ENCODE data around the gene PLSCR3. TPM values are rescaled to one million over a fixed set of nuclear protein-coding genes. Genes with fewer than 3 reads are reported as not detected.

Gene PLSCR3
- total RNA-seq, 1 experiment from 2014 or later: 21.9 TPM

- Mint-ChIP-seq H3K36me3 (ENCODE audit: insufficient read depth, unreplicated experiment) (peaks cover 31% of the 10 kb centered on the region), H3K9me3 (ENCODE audit: low read depth, unreplicated experiment) (no peaks in the 10 kb centered on the region), H3K27me3 (ENCODE audit: unreplicated experiment) (no peaks in the 10 kb centered on the region), H3K4me3 (ENCODE audit: low read depth, unreplicated experiment) (no peak overlapping the region), H3K27ac (ENCODE audit: unreplicated experiment) (no peak overlapping the region), H3K4me1 (ENCODE audit: low read depth, unreplicated experiment) (peaks cover 8% of the 10 kb centered on the region)
- BruUV-seq (replicated peaks): no TSS peak
- no peak for TF ChIP-seq CTCF (IDR thresholded peaks at IDR 0.05; ENCODE audit: unreplicated experiment)
- intact Hi-C loops (cut with micrococcal nuclease; ENCODE audit: unreplicated experiment): no loop called here
- DNase-seq: no peak
- CTCF ChIA-PET: no interaction called here
These were observed 3.0 kb downstream of the PLSCR3 start for GRCh38 chr17:7391307-7391706.

- Mint-ChIP-seq H3K36me3 (ENCODE audit: insufficient read depth, unreplicated experiment) (peaks cover 37% of the 10 kb centered on the region), H3K27ac (ENCODE audit: unreplicated experiment) (no peak overlapping the region), H3K4me3 (ENCODE audit: low read depth, unreplicated experiment) (no peak overlapping the region), H3K9me3 (ENCODE audit: low read depth, unreplicated experiment) (no peaks in the 10 kb centered on the region), H3K4me1 (ENCODE audit: low read depth, unreplicated experiment) (peaks cover 7% of the 10 kb centered on the region), H3K27me3 (ENCODE audit: unreplicated experiment) (no peaks in the 10 kb centered on the region)
- CTCF ChIA-PET: no interaction called here
- intact Hi-C loops (cut with micrococcal nuclease; ENCODE audit: unreplicated experiment): no loop called here
- BruUV-seq (replicated peaks): TSS peak; percentile 13
- no peak for TF ChIP-seq CTCF (IDR thresholded peaks at IDR 0.05; ENCODE audit: unreplicated experiment)
- no peak for DNase-seq
These were observed 4.1 kb downstream of the PLSCR3 start for GRCh38 chr17:7389924-7390910.

GRCh38 chr17:7388856-7389255, 5.5 kb downstream of the PLSCR3 start:
- intact Hi-C loops (cut with micrococcal nuclease; ENCODE audit: unreplicated experiment): no loop called here
- no peaks in the 10 kb centered on the region for H3K9me3 Mint-ChIP-seq (ENCODE audit: low read depth, unreplicated experiment)

DNA sequence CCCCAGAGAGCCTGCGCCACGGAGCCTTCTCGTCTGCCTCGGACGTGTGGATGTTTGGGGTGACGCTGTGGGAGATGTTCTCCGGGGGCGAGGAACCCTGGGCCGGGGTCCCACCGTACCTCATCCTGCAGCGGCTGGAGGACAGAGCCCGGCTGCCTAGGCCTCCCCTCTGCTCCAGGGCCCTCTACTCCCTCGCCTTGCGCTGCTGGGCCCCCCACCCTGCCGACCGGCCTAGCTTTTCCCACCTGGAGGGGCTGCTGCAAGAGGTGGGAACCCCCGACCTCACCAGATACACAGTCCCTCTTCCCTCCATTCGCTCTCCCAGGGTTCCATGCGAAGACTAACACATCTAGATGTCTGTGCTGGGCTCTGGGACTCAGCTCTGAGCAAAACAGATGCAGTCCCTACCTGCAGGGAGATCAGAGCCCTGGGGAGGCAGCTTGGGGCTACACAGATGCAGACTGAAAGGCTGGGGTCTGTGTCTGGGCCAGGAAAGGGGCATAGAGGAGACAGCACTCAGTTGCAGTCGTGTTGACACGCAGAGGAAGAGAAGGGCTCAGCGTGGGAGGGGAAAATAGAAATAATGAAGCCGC, 9.7 kb downstream of the PLSCR3 start:
- no peak for DNase-seq
- BruUV-seq (replicated peaks): no TSS peak
- intact Hi-C loops (cut with micrococcal nuclease; ENCODE audit: unreplicated experiment): no loop called here
- Mint-ChIP-seq H3K9me3 (ENCODE audit: low read depth, unreplicated experiment) (no peaks in the 10 kb centered on the region), H3K36me3 (ENCODE audit: insufficient read depth, unreplicated experiment) (peaks cover 49% of the 10 kb centered on the region), H3K27ac (ENCODE audit: unreplicated experiment) (no peak overlapping the region), H3K27me3 (ENCODE audit: unreplicated experiment) (no peaks in the 10 kb centered on the region), H3K4me3 (ENCODE audit: low read depth, unreplicated experiment) (no peak overlapping the region), H3K4me1 (ENCODE audit: low read depth, unreplicated experiment) (peaks cover 8% of the 10 kb centered on the region)
- CTCF ChIA-PET: no interaction called here
- TF ChIP-seq CTCF (IDR thresholded peaks at IDR 0.05; ENCODE audit: unreplicated experiment): no peak

More at GRCh38 chr17:7388856-7389255, 5.5 kb downstream of the PLSCR3 start:
- no TSS peak for BruUV-seq (replicated peaks)
- Mint-ChIP-seq H3K27me3 (ENCODE audit: unreplicated experiment) (no peaks in the 10 kb centered on the region), H3K36me3 (ENCODE audit: insufficient read depth, unreplicated experiment) (peaks cover 34% of the 10 kb centered on the region), H3K27ac (ENCODE audit: unreplicated experiment) (no peak overlapping the region), H3K4me3 (ENCODE audit: low read depth, unreplicated experiment) (no peak overlapping the region), H3K4me1 (ENCODE audit: low read depth, unreplicated experiment) (no peaks in the 10 kb centered on the region)
- no peak for TF ChIP-seq CTCF (IDR thresholded peaks at IDR 0.05; ENCODE audit: unreplicated experiment)
- CTCF ChIA-PET: no interaction called here
- DNase-seq: no peak

Measured in Calu3 (cell line).